Activated CD4-positive, CD25-positive, alpha-beta regulatory T cell (primary cell): ENCODE data around the gene MYO3B.

Experiments used
- DNase-seq, 4 experiments: peaks; one replicate each; lab custom pipeline; 2025; lab: John Stamatoyannopoulos, UW

MYO3B gene

DNA sequence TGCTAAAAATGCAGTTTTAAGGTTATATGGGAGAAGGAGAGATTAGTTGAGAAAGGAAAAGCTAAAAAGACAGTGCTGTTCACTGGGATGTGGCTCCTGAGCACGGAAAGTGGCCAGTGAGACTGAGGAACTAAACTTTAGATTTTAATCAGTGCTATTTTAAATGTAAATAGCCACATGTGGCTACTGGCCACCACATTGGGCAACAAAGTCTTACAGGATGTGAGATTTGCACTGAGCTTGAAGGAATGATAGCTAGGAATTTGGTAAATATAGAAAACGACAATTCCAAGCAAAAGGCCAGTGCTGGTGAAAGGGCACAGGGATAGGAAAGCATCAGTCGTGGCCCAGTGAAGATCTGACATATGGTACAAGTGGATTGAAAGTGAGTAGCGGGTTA lies 523.1 kb downstream of the MYO3B start:
- DNase-seq, result no peak

DNA sequence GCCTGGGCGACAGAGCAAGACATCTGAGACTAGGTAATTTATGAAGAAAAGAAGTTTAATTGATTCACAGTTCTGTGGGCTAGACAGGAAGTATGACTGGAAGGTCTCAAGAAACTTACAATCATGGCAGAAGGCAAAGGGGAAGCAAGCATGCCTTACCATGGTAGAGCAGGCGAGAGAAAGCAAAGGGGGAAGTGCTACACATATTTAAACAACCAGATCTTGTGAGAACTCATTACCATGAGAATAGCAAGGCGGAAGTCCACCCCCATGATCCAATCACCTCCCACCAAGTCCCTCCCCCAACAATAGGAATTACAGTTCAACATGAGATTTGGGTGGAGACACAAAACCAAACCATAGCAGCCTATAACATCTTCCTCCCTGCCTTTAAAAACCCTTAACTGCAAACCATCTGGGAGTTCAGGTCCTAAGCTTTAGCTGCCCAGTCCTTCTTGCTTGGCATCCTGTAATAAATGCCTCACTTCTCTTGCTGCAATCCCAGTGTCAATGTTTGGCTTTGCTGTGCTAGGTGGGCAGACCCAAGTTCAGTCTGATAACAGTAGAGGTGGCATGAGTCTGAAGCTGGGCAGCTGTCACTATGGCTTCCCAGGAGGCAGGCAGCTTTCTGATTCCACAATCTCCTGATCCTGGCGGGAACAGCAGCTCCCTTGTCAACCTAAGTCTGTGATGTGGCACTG lies 526.0 kb downstream of the MYO3B start:
- no peak for DNase-seq
